Activated T-helper 2 cell treated with anti-CD3 and anti-CD28 coated beads, Interferon-gamma antibody, Interleukin-2, Interleukin-4, amounts not matched to agents 10 μg/mL and 5 μg/mL and 100 μg/mL, durations not matched to agents 14 hours and 24 hours and 36 hours (primary cell): ENCODE data around the gene DNAJC7. TPM values are rescaled to one million over a fixed set of nuclear protein-coding genes. Genes with fewer than 3 reads are reported as not detected.
"Not testable (repeated sequence)": the region's sequence is repeated elsewhere in the genome, so short reads cannot be mapped to it uniquely, and the experiment has no call there.

Experiments
- DNase-seq: peaks from one replicate; pipeline ENCODE4 v3.0.0; 2021; ENCODE audit warnings: low spot score
- H3K27ac Mint-ChIP-seq: one replicate; pipeline ENCODE4 v1.8.0; 2021; ENCODE audit warnings: mixed read lengths
- H3K27me3 Mint-ChIP-seq: one replicate; pipeline ENCODE4 v1.8.0; 2021; ENCODE audit warnings: low read depth, mixed read lengths
- H3K36me3 Mint-ChIP-seq: one replicate; pipeline ENCODE4 v1.8.0; 2021; ENCODE audit warnings: low read depth, mixed read lengths
- H3K4me1 Mint-ChIP-seq: one replicate; pipeline ENCODE4 v1.8.0; 2021; ENCODE audit warnings: low read depth, mixed read lengths
- H3K4me3 Mint-ChIP-seq: one replicate; pipeline ENCODE4 v1.8.0; 2021; ENCODE audit warnings: low read depth, mild to moderate bottlenecking, moderate library complexity, mixed read lengths
- H3K9me3 Mint-ChIP-seq: one replicate; pipeline ENCODE4 v1.8.0; 2021; ENCODE audit warnings: mixed read lengths
- intact Hi-C: fragments of 100-400 bp; cut with micrococcal nuclease; formaldehyde crosslinking; loops from one replicate; pipeline ENCODE4 v1.15.1; 2023
- total RNA-seq: library from RNA; stranded (reverse); gene quantifications from 2 replicates; pipeline ENCODE4 v1.2.3, GENCODE V29; 2022

The DNAJC7 gene
- total RNA-seq, 1 donor from 2014 or later = 115 TPM

DNA sequence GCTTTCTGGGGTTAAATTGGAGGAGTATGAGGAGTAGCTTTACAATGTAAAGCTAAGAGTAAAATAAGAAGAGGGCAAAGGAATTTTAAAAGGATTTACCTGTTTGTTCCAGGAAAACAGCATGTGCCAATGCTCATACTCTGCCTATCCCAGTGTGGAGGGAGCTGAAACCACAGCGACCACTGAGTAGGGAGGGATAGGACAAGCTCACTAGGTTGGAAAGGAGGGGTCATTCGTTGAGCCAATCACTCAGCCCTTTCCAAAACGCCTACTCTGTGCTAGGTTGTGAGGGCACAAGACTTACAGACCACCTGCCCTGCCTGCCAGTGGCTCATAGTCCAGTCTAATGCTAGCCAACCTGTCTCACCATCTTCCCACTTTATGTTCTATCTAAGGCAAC, 1.1 kb upstream of the DNAJC7 start:
- H3K4me1 Mint-ChIP-seq = peaks cover 42% of the 10 kb centered on the region
- intact Hi-C loops = loop anchor here (10.0 kb wide), 1 partner anchor 154 kb away; the partner anchor contains the start of gene KLHL11
- no peaks in the 10 kb centered on the region for H3K27me3 Mint-ChIP-seq
- peak overlapping the region; percentile 99 for H3K4me3 Mint-ChIP-seq
- peaks cover 19% of the 10 kb centered on the region for H3K36me3 Mint-ChIP-seq
- peaks cover 4% of the 10 kb centered on the region for H3K9me3 Mint-ChIP-seq
- peak overlapping the region; percentile 87 for H3K27ac Mint-ChIP-seq
- DNase-seq = no peak

DNA sequence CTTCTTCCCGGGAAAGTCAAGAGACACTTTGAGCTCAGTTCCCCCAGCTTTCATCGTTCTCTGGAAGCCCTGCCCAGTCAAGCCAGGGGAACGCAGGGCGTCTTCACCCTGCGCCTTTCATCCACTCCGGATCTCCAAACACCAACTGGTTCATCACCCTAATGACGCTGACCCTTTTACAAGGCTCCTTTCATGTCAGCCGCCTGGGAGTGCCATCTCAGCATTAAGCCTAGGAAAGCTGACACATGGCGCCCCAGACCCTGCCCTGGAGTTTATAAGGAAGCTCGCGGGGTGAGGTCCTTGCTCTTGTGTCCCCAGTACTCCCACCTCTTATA, 594 bp upstream of the DNAJC7 start:
- Mint-ChIP-seq H3K27ac (peak overlapping the region; percentile 87), H3K4me3 (peak overlapping the region; percentile 99), H3K9me3 (peaks cover 4% of the 10 kb centered on the region), H3K27me3 (no peaks in the 10 kb centered on the region), H3K36me3 (peaks cover 19% of the 10 kb centered on the region), H3K4me1 (peaks cover 45% of the 10 kb centered on the region)
- intact Hi-C loops = loop anchor here (1.0 to 10.0 kb wide), 2 partner anchors 52 to 153 kb away; partner anchors contain the start of genes CNP and KLHL11
- DNase-seq = no peak

DNA sequence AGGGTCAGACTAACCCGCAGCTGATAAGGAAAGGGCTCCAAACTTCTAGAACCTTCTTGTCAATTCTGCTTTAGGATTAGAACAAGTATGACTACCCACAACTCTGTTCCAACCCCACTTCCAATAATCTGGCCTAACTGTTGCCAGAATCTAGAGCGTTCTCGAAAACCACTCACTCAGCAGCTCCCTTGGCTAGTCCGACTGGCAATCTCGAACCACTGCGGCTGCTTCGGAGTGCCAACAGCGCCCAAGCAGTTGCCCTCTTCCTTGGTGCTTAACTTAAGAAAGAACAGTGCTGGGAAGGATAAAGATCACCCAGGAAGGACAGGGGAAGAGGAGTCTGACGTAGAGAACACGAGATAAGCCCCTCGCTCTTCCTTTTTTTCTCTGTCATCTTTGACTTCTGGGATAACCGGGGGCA, 818 bp downstream of the DNAJC7 start:
- peaks cover 50% of the 10 kb centered on the region for H3K4me1 Mint-ChIP-seq
- H3K27me3 Mint-ChIP-seq = no peaks in the 10 kb centered on the region
- peak overlapping the region; percentile 99 for H3K4me3 Mint-ChIP-seq
- peaks cover 13% of the 10 kb centered on the region for H3K36me3 Mint-ChIP-seq
- peak overlapping the region; percentile 93 for H3K27ac Mint-ChIP-seq
- peaks cover 4% of the 10 kb centered on the region for H3K9me3 Mint-ChIP-seq
- intact Hi-C loops = loop anchor here (10.0 kb wide), 1 partner anchor 152 kb away; the partner anchor contains the start of gene KLHL11
- no peak for DNase-seq

DNA sequence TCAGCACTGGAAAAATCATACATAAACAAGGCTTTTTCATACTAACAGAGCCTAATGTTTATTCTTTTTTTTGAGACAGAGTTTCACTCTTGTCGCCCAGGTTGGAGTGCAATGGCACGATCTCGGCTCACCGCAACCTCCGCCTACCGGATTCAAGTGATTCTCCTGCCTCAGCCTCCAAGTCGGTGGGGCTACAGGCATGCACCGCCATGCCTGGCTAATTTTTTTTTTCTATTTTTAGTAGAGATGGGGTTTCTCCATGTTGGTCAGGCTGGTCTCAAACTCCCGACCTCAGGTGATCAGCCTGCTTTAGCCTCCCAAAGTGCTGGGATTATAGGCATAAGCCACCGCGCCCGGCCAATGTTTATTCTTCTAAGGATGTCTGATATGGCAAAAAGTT, 3.5 kb downstream of the DNAJC7 start:
- not testable (repeated sequence) for DNase-seq, H3K27ac Mint-ChIP-seq, H3K27me3 Mint-ChIP-seq, H3K9me3 Mint-ChIP-seq, H3K4me3 Mint-ChIP-seq
- Mint-ChIP-seq H3K36me3 (peaks cover 25% of the 10 kb centered on the region), H3K4me1 (peaks cover 45% of the 10 kb centered on the region)
- intact Hi-C loops = loop anchor here (10.0 kb wide), 1 partner anchor 149 kb away; the partner anchor contains the start of gene KLHL11

DNA sequence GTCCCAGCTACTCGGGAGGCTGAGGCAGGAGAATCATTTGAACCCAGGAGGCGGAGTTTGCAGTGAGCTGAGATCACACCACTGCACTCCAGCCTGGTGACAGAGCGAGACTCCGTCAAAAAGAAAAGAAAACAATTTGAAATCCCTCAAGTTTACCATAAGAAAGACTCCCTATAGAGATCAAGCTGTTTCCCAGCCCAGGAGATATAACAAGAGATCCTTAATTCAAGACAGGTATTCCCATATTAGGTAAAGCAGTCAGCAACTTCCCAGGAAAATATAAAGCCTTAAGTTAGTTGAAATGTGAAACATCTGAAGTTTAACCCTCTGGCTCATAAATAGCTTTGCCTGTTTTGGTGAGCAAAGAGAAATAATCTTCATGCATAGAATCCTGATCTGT, 4.9 kb downstream of the DNAJC7 start:
- Mint-ChIP-seq H3K4me1 (peaks cover 34% of the 10 kb centered on the region), H3K36me3 (peaks cover 25% of the 10 kb centered on the region)
- intact Hi-C loops = loop anchor here (10.0 kb wide), 1 partner anchor 148 kb away; the partner anchor contains the start of gene KLHL11

DNA sequence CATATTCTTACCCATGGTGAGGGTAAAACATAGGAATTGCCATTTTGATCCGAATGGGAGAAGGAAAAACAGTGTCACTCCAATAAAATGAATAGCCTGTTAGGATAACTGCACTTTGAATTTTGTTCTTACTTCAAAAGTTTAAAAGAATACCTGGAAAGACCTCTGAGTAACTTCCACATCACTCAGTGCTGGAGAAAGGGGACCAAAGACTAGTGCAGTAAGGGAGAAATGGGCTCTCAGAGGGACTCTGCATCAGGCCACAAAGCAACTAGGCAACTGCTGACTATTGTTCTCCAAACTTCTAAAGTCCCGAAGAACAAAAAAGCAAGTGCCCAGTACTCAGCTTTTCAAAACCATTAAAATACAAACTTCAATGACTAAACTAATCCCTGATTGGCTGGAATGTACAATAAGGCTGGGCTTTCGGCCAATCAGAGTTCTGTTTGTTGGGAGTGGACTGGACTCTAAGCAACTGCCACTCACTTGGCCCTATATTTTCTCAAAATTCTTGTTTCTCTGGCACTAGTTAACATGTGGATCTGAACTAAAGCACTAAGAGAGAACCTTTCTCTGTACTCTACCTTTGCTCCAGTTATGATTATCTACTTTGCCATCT, 6.2 kb downstream of the DNAJC7 start:
- intact Hi-C loops = loop anchor here (10.0 kb wide), 1 partner anchor 146 kb away; the partner anchor contains the start of gene KLHL11
- H3K27me3 Mint-ChIP-seq = no peaks in the 10 kb centered on the region
- no peak overlapping the region for H3K4me3 Mint-ChIP-seq
- H3K4me1 Mint-ChIP-seq = peaks cover 31% of the 10 kb centered on the region
- no peaks in the 10 kb centered on the region for H3K9me3 Mint-ChIP-seq
- H3K36me3 Mint-ChIP-seq = peaks cover 22% of the 10 kb centered on the region
- no peak overlapping the region for H3K27ac Mint-ChIP-seq
- DNase-seq = no peak

More for the DNA sequence above, 4.9 kb downstream of the DNAJC7 start:
- H3K9me3 Mint-ChIP-seq, DNase-seq, H3K4me3 Mint-ChIP-seq, H3K27ac Mint-ChIP-seq, H3K27me3 Mint-ChIP-seq: not testable (repeated sequence)

DNA sequence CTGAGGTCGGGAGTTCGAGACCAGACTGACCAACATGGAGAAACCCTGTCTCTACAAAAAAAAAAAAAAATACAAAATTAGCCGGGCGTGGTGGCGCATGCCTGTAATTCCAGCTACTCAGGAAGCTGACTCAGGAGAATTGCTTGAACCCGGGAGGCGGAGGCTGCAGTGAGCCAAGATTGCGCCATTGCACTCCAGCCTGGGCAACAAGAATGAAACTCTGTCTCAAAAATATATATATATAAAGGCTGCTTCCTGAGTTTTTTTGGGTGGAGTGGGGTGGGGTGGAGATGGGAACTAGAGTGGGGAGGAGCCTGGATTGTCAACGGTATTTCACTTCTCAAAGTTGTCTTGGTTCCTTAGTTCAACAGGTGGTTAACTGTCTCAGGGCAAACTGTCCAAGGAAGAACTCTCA, 7.0 kb downstream of the DNAJC7 start:
- DNase-seq, H3K9me3 Mint-ChIP-seq, H3K4me3 Mint-ChIP-seq, H3K27me3 Mint-ChIP-seq, H3K27ac Mint-ChIP-seq: not testable (repeated sequence)
- intact Hi-C loops = loop anchor here (10.0 kb wide), 1 partner anchor 145 kb away; the partner anchor contains the start of gene KLHL11
- Mint-ChIP-seq H3K4me1 (peaks cover 27% of the 10 kb centered on the region), H3K36me3 (peaks cover 23% of the 10 kb centered on the region)

DNA sequence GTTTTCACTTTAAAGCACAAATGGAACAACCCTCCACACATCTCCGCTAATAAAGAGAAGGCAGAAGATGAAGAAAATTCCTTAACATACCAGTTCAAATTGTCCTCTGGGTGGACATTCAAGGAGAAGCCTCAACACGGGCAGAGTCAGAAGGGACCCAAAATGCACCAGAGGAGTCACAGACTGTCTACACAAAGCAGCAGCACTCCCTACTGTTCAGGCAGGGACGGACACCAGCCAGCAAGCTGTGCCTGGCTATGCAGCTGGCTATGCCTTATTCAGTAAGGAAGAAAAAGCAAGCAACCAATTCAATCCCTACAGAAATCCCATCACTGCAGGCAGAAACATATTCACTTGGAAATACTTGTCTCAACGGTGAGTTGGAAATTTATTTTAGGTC, 8.1 kb downstream of the DNAJC7 start:
- H3K4me3 Mint-ChIP-seq = no peak overlapping the region
- no peaks in the 10 kb centered on the region for H3K9me3 Mint-ChIP-seq
- H3K36me3 Mint-ChIP-seq = peaks cover 24% of the 10 kb centered on the region
- intact Hi-C loops = no loop called here
- H3K27ac Mint-ChIP-seq = peak overlapping the region; percentile 22
- H3K27me3 Mint-ChIP-seq = no peaks in the 10 kb centered on the region
- DNase-seq = no peak
- peaks cover 25% of the 10 kb centered on the region for H3K4me1 Mint-ChIP-seq

DNA sequence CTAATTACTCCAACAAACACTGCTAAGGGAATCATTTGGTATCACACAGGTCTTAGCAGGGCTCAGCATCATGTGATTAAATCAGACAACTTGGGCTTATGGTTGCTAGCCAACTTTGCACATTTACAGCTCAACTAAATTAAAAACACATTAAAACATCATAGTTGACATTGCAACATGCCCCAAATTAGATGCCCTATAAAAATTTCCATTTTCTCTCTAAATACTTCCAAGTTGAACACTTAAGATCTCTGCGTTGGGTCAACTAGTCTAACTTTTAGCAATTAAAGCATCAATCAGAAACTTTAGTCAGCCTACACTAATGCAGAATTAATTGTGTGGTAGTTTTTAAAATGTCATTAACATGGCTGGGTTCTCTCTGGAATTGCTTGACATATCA, 12.1 kb downstream of the DNAJC7 start:
- Mint-ChIP-seq H3K27ac (no peak overlapping the region), H3K4me3 (no peak overlapping the region), H3K4me1 (peaks cover 12% of the 10 kb centered on the region), H3K36me3 (peaks cover 41% of the 10 kb centered on the region), H3K27me3 (no peaks in the 10 kb centered on the region), H3K9me3 (no peaks in the 10 kb centered on the region)
- intact Hi-C loops = no loop called here
- DNase-seq = no peak

DNA sequence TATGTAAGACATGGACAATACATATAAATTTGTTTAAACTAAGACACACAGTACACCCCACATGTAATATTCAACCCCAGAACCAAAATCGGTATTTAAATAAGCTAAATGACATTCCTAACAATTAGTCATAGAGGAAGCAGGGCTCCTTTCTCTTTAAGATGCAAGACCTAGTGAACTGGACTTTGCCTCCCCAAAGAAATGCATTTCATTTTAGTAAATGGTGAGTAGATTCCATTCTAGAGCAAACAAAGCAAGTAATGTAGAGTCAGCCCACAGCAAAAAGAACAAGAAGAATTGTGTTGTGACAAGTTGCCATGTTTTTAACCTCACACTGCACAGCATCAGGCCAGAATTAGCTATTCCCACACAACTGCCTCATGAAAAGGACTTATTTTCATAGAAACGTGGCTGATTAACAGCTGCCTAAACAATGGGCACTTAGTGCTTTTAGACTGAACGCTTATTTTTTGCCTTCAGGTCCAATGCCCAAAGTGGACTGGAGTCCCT, 14.4 kb downstream of the DNAJC7 start:
- Mint-ChIP-seq H3K27me3 (no peaks in the 10 kb centered on the region), H3K27ac (no peak overlapping the region), H3K4me1 (peaks cover 12% of the 10 kb centered on the region), H3K4me3 (no peak overlapping the region), H3K9me3 (no peaks in the 10 kb centered on the region), H3K36me3 (peaks cover 42% of the 10 kb centered on the region)
- DNase-seq = no peak
- intact Hi-C loops = no loop called here

DNA sequence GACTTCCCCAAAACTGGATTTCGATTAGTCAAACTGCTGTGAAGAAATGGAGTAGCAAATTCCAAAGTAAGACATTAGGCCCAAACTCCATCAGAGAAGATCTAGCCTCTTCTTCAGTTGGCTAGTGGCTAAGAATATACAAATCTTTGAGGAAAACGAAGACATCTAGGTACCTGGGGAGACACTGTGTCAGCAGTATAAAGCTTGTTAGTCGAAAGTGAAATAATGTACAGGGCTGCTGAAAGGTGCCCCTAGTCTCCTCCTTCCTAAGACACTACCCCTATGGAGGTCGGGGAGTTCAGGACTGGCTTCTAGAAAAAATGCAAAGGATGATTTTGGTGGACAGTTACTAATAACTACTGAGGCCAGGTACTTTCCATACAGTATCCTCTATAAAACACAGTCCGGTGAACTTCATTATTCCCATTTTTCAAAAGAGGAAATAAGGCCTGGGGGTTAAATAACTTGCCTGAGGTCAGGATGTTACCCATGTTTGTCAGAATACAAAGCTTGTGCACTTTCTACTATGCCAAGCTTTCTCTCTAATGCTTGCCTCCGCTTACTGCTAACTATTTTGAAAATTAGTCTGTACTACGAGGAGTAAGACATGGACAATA, 15.0 kb downstream of the DNAJC7 start:
- H3K4me1 Mint-ChIP-seq = peaks cover 12% of the 10 kb centered on the region
- no peaks in the 10 kb centered on the region for H3K9me3 Mint-ChIP-seq
- H3K36me3 Mint-ChIP-seq = peaks cover 45% of the 10 kb centered on the region
- intact Hi-C loops = no loop called here
- DNase-seq = no peak
- no peak overlapping the region for H3K4me3 Mint-ChIP-seq
- H3K27ac Mint-ChIP-seq = no peak overlapping the region
- H3K27me3 Mint-ChIP-seq = no peaks in the 10 kb centered on the region

DNA sequence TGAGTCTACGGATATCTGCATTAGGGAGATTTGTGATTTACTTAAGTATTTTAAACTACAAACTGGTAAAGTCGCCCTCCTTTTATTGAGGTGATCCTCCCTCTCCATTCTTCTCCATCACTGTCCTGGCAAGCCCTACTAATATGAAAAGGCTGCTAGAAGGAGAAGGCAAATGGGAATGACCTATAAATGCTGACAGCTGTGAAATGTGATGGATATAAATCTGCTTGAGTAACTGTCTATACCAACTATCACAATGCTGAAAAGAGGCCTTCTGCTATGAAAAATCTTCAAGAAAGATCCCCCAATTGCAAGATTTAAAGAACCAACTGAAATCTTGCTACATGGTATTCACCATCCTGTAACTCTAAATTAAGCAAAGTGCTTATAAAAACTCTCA, 15.5 kb downstream of the DNAJC7 start:
- Mint-ChIP-seq H3K4me1 (peaks cover 9% of the 10 kb centered on the region), H3K9me3 (no peaks in the 10 kb centered on the region), H3K4me3 (no peak overlapping the region), H3K27ac (no peak overlapping the region), H3K27me3 (no peaks in the 10 kb centered on the region), H3K36me3 (peaks cover 49% of the 10 kb centered on the region)
- DNase-seq = no peak
- intact Hi-C loops = no loop called here
